ENCODE measurements around the gene NEDD4L. TPM values are rescaled to one million over a fixed set of nuclear protein-coding genes. Genes with fewer than 3 reads are reported as not detected.

Gene NEDD4L
- polyA plus RNA-seq, 1 of the 3 experiments (the other 2 are of a cell fraction), result 13.2 TPM

- no peaks in the 10 kb centered on the region for H3K27me3 ChIP-seq (ENCODE audit: insufficient read depth)
- TF ChIP-seq SIN3A (IDR thresholded peaks at IDR 0.05; ENCODE audit: borderline replicate concordance, low read depth, low read length) (no peak), GATA2 (CRISPR knock-in tag; IDR thresholded peaks at IDR 0.05) (no peak), POLR2AphosphoS5 (IDR thresholded peaks at IDR 0.05; ENCODE audit: low read depth, low read length) (no peak), SMC3 (IDR thresholded peaks at IDR 0.05; ENCODE audit: low read depth, low read length) (no peak), NFIC (IDR thresholded peaks at IDR 0.05; ENCODE audit: borderline replicate concordance) (no peak), IRF3 (IDR thresholded peaks at IDR 0.05; ENCODE audit: low read depth, low read length) (no peak), USF2 (IDR thresholded peaks at IDR 0.05; ENCODE audit: borderline replicate concordance, low read depth, low read length) (no peak), CTCF (IDR thresholded peaks at IDR 0.05) (no peak), GABPA (IDR thresholded peaks at IDR 0.05; ENCODE audit: low read depth) (no peak), ELF1 (IDR thresholded peaks at IDR 0.05) (no peak)
- H4K20me1 ChIP-seq (ENCODE audit: insufficient read depth), result no peaks in the 10 kb centered on the region
- no peak for DNase-seq
- peak overlapping the region; percentile 31 to 61; a peak in 3 of 4 replicates for H3K27ac ChIP-seq (ENCODE audit: low read depth in 2 of 2, low read length in 1 of 2)
- H2AFZ ChIP-seq (ENCODE audit: low read depth), result peak overlapping the region; percentile 38; the same call in 1 of the 2 replicates
- peak overlapping the region; percentile 46; the same call in 1 of the 2 replicates for H3K9ac ChIP-seq
- no peaks in the 10 kb centered on the region for H3K9me3 ChIP-seq
- peaks cover 28% of the 10 kb centered on the region for H3F3A ChIP-seq (replicated peaks; ENCODE audit: insufficient read depth)
- H3K4me3 ChIP-seq (ENCODE audit: low read depth in 2 of 2, low read length in 1 of 2), result no peak overlapping the region
- H3K4me1 ChIP-seq (ENCODE audit: control insufficient read depth in 1 of 2, insufficient read depth in 2 of 2, low read depth in 1 of 2, low read length in 1 of 2), result peaks cover 0 to 39% of the 10 kb centered on the region in 2 experiments; a peak in 3 of 4 replicates
- ChIA-PET POLR2A (no interaction called here), CTCF (interaction anchor here (1.0 kb wide), 1 partner anchor 560 kb away, joined by 3 read pairs; no protein-coding TSS in a partner anchor)
- H3K36me3 ChIP-seq (replicated peaks in 1 of 2; ENCODE audit: control insufficient read depth in 1 of 2, insufficient read depth in 2 of 2, low read length in 1 of 2), result no peaks in the 10 kb centered on the region
- WGBS (ENCODE audit: low lambda C conversion rate), result 56% methylated on average over 4 of the region's 4 CpGs
- no peaks in the 10 kb centered on the region for H3K9me2 ChIP-seq
- H3K79me2 ChIP-seq (ENCODE audit: insufficient read depth), result no peaks in the 10 kb centered on the region
- H3K4me2 ChIP-seq, result peak overlapping the region; percentile 26; the same call in 1 of the 2 replicates
These were observed 164.3 kb downstream of the NEDD4L start for GRCh38 chr18:58208207-58208932.

- Histone ChIP-seq H3K4me2 (no peak overlapping the region), H3K4me1 (ENCODE audit: control insufficient read depth in 1 of 2, insufficient read depth in 2 of 2, low read depth in 1 of 2, low read length in 1 of 2) (peaks cover 0 to 45% of the 10 kb centered on the region in 2 experiments; a peak in 3 of 4 replicates), H3K9ac (no peak overlapping the region), H3K4me3 (ENCODE audit: low read depth in 2 of 2, low read length in 1 of 2) (no peak overlapping the region), H2AFZ (ENCODE audit: low read depth) (no peak overlapping the region), H3K27me3 (ENCODE audit: insufficient read depth) (no peaks in the 10 kb centered on the region), H3K9me3 (no peaks in the 10 kb centered on the region), H3K27ac (ENCODE audit: low read depth in 2 of 2, low read length in 1 of 2) (peak overlapping the region in 1 of 2 experiments; percentile 52; a peak in 2 of 4 replicates), H4K20me1 (ENCODE audit: insufficient read depth) (no peaks in the 10 kb centered on the region), H3K79me2 (ENCODE audit: insufficient read depth) (no peaks in the 10 kb centered on the region), H3K9me2 (no peaks in the 10 kb centered on the region), H3K36me3 (replicated peaks in 1 of 2; ENCODE audit: control insufficient read depth in 1 of 2, insufficient read depth in 2 of 2, low read length in 1 of 2) (no peaks in the 10 kb centered on the region), H3F3A (replicated peaks; ENCODE audit: insufficient read depth) (peaks cover 34% of the 10 kb centered on the region)
- ChIA-PET CTCF (no interaction called here), POLR2A (no interaction called here)
- no peak for DNase-seq
- 51% methylated on average over 3 of the region's 3 CpGs for WGBS (ENCODE audit: low lambda C conversion rate)
- TF ChIP-seq TCF12 (IDR thresholded peaks at IDR 0.05) (peak; percentile 56; the same call in 1 of the 2 replicates), SMC3 (IDR thresholded peaks at IDR 0.05; ENCODE audit: low read depth, low read length) (no peak), CHD2 (IDR thresholded peaks at IDR 0.05; ENCODE audit: low read length, partially characterized antibody) (no peak), NFIC (IDR thresholded peaks at IDR 0.05; ENCODE audit: borderline replicate concordance) (0 out of 2 replicates have a peak, but pooled peaks have one; percentile 4), JUND (IDR thresholded peaks at IDR 0.05) (peak; percentile 72), YY1 (IDR thresholded peaks at IDR 0.05; ENCODE audit: low read depth) (no peak), FOSL2 (IDR thresholded peaks at IDR 0.05; ENCODE audit: borderline replicate concordance, low read depth) (peak; percentile 71; the same call in 1 of the 2 replicates), POLR2AphosphoS5 (IDR thresholded peaks at IDR 0.05; ENCODE audit: low read depth, low read length) (no peak), MEF2A (IDR thresholded peaks at IDR 0.05; ENCODE audit: borderline replicate concordance, low read depth) (no peak), MXI1 (IDR thresholded peaks at IDR 0.05; ENCODE audit: low read depth, low read length) (no peak), FOXJ3 (CRISPR knock-in tag; IDR thresholded peaks at IDR 0.05) (no peak), TEAD4 (IDR thresholded peaks at IDR 0.05; ENCODE audit: borderline replicate concordance, insufficient read depth) (0 out of 2 replicates have a peak, but pooled peaks have one; percentile 28), EP300 (IDR thresholded peaks at IDR 0.05; ENCODE audit: borderline replicate concordance in 1 of 2, low read depth in 1 of 2, low read length in 1 of 2) (peak in 1 of 2 experiments; percentile 52; a peak in 1 of 4 replicates), IRF3 (IDR thresholded peaks at IDR 0.05; ENCODE audit: low read depth, low read length) (no peak)
These were observed 165.3 kb downstream of the NEDD4L start for GRCh38 chr18:58209326-58209725.

Data from SK-N-SH (cell line).